ENCODE measurements around the gene TNFAIP3.

GRCh38 chr6:137876547-137876946, 9.5 kb downstream of the TNFAIP3 start:
- TF ChIP-seq CTCF (IDR thresholded peaks at IDR 0.05) (no peak), EP300 (IDR thresholded peaks at IDR 0.05) (no peak), POLR2AphosphoS5 (IDR thresholded peaks at IDR 0.05) (no peak), POLR2A (IDR thresholded peaks at IDR 0.05) (no peak)

All from stomach (tissue), 4 donors.